Measurements from ENCODE around the gene DUOX2.

DUOX2 gene

DNA sequence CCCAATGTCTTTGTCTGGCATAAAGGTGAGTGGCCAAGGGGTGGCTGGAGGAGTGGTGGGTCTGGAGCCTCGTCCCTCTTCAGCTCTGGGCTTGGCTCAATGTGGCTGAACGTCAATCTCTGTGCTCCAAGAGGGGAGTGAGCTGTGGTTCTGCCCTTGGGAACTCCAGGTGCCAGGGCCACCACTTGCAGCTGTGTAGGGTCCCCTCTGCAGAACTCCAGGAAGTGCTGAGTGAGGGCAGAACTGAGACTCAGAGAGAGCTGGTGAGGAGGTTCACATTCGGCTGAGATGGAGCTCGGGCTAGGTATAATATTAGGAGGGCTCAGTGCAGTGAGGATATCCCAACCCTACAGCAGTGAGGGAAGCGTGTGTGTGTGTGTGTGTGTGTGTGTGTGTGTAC is 27.4 kb upstream of the DUOX2 start:
- H3K9me3 ChIP-seq (ENCODE audit: control insufficient read depth, insufficient read depth, low read depth, low read length): no peaks in the 10 kb centered on the region
- H3K36me3 ChIP-seq (ENCODE audit: control insufficient read depth in 2 of 2, insufficient read depth in 1 of 2, low read length in 2 of 2): no peaks in the 10 kb centered on the region
- POLR2A ChIA-PET: interaction anchor here (1.8 kb wide), 1 partner anchor 23 kb away, joined by 4 read pairs; no protein-coding TSS in a partner anchor
- TF ChIP-seq, protein P1, sequence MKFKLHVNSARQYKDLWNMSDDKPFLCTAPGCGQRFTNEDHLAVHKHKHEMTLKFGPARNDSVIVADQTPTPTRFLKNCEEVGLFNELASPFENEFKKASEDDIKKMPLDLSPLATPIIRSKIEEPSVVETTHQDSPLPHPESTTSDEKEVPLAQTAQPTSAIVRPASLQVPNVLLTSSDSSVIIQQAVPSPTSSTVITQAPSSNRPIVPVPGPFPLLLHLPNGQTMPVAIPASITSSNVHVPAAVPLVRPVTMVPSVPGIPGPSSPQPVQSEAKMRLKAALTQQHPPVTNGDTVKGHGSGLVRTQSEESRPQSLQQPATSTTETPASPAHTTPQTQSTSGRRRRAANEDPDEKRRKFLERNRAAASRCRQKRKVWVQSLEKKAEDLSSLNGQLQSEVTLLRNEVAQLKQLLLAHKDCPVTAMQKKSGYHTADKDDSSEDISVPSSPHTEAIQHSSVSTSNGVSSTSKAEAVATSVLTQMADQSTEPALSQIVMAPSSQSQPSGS (tag by site-specific recombination; IDR thresholded peaks at IDR 0.05; ENCODE audit: low read depth): no peak
- no peak for TF ChIP-seq ZNF610 (tag by site-specific recombination; IDR thresholded peaks at IDR 0.05; ENCODE audit: borderline replicate concordance)
- TF ChIP-seq SP3 (tag by site-specific recombination; IDR thresholded peaks at IDR 0.05): no peak
- TF ChIP-seq ZNF16 (tag by site-specific recombination; IDR thresholded peaks at IDR 0.05; ENCODE audit: low read depth): no peak
- no peak for TF ChIP-seq ZNF791 (tag by site-specific recombination; IDR thresholded peaks at IDR 0.05)
- no peak for TF ChIP-seq SALL2 (tag by site-specific recombination; IDR thresholded peaks at IDR 0.05; ENCODE audit: borderline replicate concordance)
- TF ChIP-seq, protein P2, sequence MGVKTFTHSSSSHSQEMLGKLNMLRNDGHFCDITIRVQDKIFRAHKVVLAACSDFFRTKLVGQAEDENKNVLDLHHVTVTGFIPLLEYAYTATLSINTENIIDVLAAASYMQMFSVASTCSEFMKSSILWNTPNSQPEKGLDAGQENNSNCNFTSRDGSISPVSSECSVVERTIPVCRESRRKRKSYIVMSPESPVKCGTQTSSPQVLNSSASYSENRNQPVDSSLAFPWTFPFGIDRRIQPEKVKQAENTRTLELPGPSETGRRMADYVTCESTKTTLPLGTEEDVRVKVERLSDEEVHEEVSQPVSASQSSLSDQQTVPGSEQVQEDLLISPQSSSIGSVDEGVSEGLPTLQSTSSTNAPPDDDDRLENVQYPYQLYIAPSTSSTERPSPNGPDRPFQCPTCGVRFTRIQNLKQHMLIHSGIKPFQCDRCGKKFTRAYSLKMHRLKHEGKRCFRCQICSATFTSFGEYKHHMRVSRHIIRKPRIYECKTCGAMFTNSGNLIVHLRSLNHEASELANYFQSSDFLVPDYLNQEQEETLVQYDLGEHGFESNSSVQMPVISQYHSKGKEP (tag by site-specific recombination; IDR thresholded peaks at IDR 0.05): no peak
- TF ChIP-seq KLF1 (tag by site-specific recombination; IDR thresholded peaks at IDR 0.05): no peak
- TF ChIP-seq, protein P3, sequence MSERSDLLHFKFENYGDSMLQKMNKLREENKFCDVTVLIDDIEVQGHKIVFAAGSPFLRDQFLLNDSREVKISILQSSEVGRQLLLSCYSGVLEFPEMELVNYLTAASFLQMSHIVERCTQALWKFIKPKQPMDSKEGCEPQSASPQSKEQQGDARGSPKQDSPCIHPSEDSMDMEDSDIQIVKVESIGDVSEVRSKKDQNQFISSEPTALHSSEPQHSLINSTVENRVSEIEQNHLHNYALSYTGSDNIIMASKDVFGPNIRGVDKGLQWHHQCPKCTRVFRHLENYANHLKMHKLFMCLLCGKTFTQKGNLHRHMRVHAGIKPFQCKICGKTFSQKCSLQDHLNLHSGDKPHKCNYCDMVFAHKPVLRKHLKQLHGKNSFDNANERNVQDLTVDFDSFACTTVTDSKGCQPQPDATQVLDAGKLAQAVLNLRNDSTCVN (tag by site-specific recombination; optimal IDR thresholded peaks at IDR 0.05): no peak
- TF ChIP-seq ZNF473 (tag by site-specific recombination; IDR thresholded peaks at IDR 0.05): no peak
- TF ChIP-seq ZNF555 (tag by site-specific recombination; conservative IDR thresholded peaks at IDR 0.05): no peak
- no peak for TF ChIP-seq ZBTB20 (tag by site-specific recombination; IDR thresholded peaks at IDR 0.05)
- TF ChIP-seq ZNF596 (tag by site-specific recombination; IDR thresholded peaks at IDR 0.05): no peak
- H3K4me1 ChIP-seq (ENCODE audit: control insufficient read depth, insufficient read depth, low read length): no peaks in the 10 kb centered on the region; the same call in 1 of the 2 replicates
- no peak overlapping the region for H3K27ac ChIP-seq (ENCODE audit: extremely low read depth, low read depth, low read length)
- H3K4me3 ChIP-seq (ENCODE audit: low read depth, low read length): no peak overlapping the region
- CTCF ChIA-PET: interaction anchor here (0.6 kb wide), 1 partner anchor 327 kb away, joined by 3 read pairs; no protein-coding TSS in a partner anchor

DNA sequence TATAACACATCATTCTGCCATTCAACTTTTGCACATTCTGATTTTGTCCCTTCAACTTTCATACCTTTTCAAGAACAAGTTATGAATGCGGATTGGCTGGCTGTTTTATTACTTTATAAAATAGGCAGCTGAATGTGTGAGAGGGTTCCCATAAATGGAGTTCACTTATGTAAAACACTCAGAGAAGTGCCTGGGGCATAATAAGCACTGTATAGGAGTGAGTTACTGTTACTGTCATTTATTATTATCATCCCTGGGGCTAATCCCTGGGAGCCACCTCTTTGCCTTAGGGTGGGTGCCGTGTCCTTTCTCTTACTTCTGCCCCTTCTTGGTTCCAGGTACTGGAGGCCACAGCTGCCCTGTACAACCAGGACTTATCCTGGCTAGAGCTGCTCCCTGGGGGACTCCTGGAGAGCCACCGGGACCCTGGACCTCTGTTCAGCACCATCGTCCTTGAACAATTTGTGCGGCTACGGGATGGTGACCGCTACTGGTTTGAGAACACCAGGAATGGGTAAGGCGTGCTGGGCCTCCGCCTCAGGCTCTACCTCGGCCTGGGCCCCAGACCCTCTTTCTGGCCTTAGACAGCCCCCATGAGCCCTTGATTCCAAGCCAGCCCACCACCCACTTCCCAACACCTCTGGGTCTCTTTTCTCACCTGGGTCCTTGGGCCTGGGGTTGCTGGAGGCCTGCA is 26.7 kb upstream of the DUOX2 start:
- Histone ChIP-seq H3K36me3 (ENCODE audit: control insufficient read depth in 2 of 2, insufficient read depth in 1 of 2, low read length in 2 of 2) (no peaks in the 10 kb centered on the region), H3K27ac (ENCODE audit: extremely low read depth, low read depth, low read length) (no peak overlapping the region), H3K4me3 (ENCODE audit: low read depth, low read length) (no peak overlapping the region), H3K9me3 (ENCODE audit: control insufficient read depth, insufficient read depth, low read depth, low read length) (no peaks in the 10 kb centered on the region), H3K4me1 (ENCODE audit: control insufficient read depth, insufficient read depth, low read length) (no peaks in the 10 kb centered on the region; the same call in 1 of the 2 replicates)
- CTCF ChIA-PET: interaction anchor here (0.7 kb wide), 2 partner anchors 9 to 23 kb away, joined by 3 to 5 read pairs; no protein-coding TSS in a partner anchor
- TF ChIP-seq ZNF341 (tag by site-specific recombination; IDR thresholded peaks at IDR 0.05; ENCODE audit: low read depth) (no peak), ZSCAN30 (tag by site-specific recombination; IDR thresholded peaks at IDR 0.05) (no peak), ZNF571 (tag by site-specific recombination; IDR thresholded peaks at IDR 0.05) (no peak), ZNF394 (tag by site-specific recombination; IDR thresholded peaks at IDR 0.05; ENCODE audit: borderline replicate concordance) (no peak), ZNF19 (tag by site-specific recombination; IDR thresholded peaks at IDR 0.05; ENCODE audit: low read depth) (no peak), ZNF324 (tag by site-specific recombination; IDR thresholded peaks at IDR 0.05) (no peak), GFI1B (tag by site-specific recombination; IDR thresholded peaks at IDR 0.05) (no peak)
- TF ChIP-seq, protein P4, sequence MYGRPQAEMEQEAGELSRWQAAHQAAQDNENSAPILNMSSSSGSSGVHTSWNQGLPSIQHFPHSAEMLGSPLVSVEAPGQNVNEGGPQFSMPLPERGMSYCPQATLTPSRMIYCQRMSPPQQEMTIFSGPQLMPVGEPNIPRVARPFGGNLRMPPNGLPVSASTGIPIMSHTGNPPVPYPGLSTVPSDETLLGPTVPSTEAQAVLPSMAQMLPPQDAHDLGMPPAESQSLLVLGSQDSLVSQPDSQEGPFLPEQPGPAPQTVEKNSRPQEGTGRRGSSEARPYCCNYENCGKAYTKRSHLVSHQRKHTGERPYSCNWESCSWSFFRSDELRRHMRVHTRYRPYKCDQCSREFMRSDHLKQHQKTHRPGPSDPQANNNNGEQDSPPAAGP (tag by site-specific recombination; IDR thresholded peaks at IDR 0.05): no peak
- TF ChIP-seq, protein P5, sequence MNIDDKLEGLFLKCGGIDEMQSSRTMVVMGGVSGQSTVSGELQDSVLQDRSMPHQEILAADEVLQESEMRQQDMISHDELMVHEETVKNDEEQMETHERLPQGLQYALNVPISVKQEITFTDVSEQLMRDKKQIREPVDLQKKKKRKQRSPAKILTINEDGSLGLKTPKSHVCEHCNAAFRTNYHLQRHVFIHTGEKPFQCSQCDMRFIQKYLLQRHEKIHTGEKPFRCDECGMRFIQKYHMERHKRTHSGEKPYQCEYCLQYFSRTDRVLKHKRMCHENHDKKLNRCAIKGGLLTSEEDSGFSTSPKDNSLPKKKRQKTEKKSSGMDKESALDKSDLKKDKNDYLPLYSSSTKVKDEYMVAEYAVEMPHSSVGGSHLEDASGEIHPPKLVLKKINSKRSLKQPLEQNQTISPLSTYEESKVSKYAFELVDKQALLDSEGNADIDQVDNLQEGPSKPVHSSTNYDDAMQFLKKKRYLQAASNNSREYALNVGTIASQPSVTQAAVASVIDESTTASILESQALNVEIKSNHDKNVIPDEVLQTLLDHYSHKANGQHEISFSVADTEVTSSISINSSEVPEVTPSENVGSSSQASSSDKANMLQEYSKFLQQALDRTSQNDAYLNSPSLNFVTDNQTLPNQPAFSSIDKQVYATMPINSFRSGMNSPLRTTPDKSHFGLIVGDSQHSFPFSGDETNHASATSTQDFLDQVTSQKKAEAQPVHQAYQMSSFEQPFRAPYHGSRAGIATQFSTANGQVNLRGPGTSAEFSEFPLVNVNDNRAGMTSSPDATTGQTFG (tag by site-specific recombination; IDR thresholded peaks at IDR 0.05; ENCODE audit: borderline replicate concordance): no peak
- TF ChIP-seq, protein P6, sequence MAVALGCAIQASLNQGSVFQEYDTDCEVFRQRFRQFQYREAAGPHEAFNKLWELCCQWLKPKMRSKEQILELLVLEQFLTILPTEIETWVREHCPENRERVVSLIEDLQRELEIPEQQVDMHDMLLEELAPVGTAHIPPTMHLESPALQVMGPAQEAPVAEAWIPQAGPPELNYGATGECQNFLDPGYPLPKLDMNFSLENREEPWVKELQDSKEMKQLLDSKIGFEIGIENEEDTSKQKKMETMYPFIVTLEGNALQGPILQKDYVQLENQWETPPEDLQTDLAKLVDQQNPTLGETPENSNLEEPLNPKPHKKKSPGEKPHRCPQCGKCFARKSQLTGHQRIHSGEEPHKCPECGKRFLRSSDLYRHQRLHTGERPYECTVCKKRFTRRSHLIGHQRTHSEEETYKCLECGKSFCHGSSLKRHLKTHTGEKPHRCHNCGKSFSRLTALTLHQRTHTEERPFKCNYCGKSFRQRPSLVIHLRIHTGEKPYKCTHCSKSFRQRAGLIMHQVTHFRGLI (tag by site-specific recombination; IDR thresholded peaks at IDR 0.05): no peak
- POLR2A ChIA-PET: no interaction called here

All from HEK293 (cell line).